ENCODE results near the gene BBS9. TPM values are rescaled to one million over a fixed set of nuclear protein-coding genes. Genes with fewer than 3 reads are reported as not detected.
A peak's percentile ranks its signal among the peaks of the same experiment; 100 is the strongest.

The BBS9 gene
- total and polyA plus RNA-seq, 2 of the 4 experiments (the other 2 are of a cell fraction) = 7.9 to 9.5 TPM

DNA sequence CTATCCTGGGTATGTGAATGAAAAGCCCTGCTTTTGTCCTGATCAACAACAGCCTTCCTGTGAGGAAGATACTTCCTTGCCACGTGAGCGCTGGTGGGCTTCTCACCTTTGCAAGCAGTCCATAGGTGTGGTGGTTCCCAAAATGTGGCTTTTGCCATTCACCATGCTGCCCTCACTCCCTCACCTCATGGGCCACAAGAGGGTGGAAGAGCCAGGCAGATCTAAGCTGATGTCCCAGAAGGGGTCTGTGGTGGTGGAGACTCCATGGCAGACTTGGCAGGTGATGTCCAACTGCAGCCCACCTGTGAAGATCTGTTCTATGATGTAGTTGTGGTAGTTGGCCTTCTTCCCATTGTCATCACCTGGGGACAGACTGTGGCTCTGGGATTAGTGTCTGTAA is 147.4 kb downstream of the BBS9 start:
- no peak overlapping the region for H2AFZ ChIP-seq (replicated peaks; ENCODE audit: low read length, poor library complexity)
- no peak overlapping the region for H3K9ac ChIP-seq (ENCODE audit: low read depth, low read length)
- no peak overlapping the region for H3K14ac ChIP-seq (replicated peaks; ENCODE audit: low read depth, low read length)
- H3K23ac ChIP-seq (ENCODE audit: low read depth, low read length) = no peak overlapping the region
- H3K4ac ChIP-seq (ENCODE audit: low read depth, low read length) = no peak overlapping the region
- no peak for DNase-seq
- WGBS, 2 experiments (ENCODE audit: extremely low coverage in 2 of 2, insufficient read length in 1 of 2) = no CpG with 5 or more reads among the region's 2 CpGs
- no peak overlapping the region for H4K5ac ChIP-seq (ENCODE audit: low read depth, low read length)
- dilution Hi-C loops (cut with HindIII; ENCODE audit: low sequenced_read_pairs, unreplicated experiment) (no loop called here), in situ Hi-C loops (cut with MboI; ENCODE audit: low sequenced_read_pairs) (no loop called here), intact Hi-C loops (cut with micrococcal nuclease) (loop anchor here (5.0 kb wide), 1 partner anchor 41 kb away; no protein-coding TSS in a partner anchor)
- H2AK5ac ChIP-seq (ENCODE audit: low read depth, low read length) = no peak overlapping the region
- ChIA-PET CTCF (no interaction called here), POLR2A (ENCODE audit: unreplicated experiment) (no interaction called here)
- BruUV-seq (replicated peaks) = no TSS peak
- no peaks in the 10 kb centered on the region for H3K4me1 ChIP-seq (ENCODE audit: control insufficient read depth, insufficient read depth, low read length)
- H3K4me3 ChIP-seq (ENCODE audit: insufficient read depth, low read depth, low read length) = no peak overlapping the region
- ATAC-seq (ENCODE audit: low read depth) = no peak
- TF ChIP-seq, protein P1, sequence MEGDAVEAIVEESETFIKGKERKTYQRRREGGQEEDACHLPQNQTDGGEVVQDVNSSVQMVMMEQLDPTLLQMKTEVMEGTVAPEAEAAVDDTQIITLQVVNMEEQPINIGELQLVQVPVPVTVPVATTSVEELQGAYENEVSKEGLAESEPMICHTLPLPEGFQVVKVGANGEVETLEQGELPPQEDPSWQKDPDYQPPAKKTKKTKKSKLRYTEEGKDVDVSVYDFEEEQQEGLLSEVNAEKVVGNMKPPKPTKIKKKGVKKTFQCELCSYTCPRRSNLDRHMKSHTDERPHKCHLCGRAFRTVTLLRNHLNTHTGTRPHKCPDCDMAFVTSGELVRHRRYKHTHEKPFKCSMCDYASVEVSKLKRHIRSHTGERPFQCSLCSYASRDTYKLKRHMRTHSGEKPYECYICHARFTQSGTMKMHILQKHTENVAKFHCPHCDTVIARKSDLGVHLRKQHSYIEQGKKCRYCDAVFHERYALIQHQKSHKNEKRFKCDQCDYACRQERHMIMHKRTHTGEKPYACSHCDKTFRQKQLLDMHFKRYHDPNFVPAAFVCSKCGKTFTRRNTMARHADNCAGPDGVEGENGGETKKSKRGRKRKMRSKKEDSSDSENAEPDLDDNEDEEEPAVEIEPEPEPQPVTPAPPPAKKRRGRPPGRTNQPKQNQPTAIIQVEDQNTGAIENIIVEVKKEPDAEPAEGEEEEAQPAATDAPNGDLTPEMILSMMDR (conservative IDR thresholded peaks at IDR 0.05; ENCODE audit: low read depth, low read length) = no peak
- TF ChIP-seq MAFK (IDR thresholded peaks at IDR 0.05; ENCODE audit: low read depth, low read length) = no peak
- no peak for TF ChIP-seq MAZ (IDR thresholded peaks at IDR 0.05; ENCODE audit: borderline replicate concordance, low read depth, low read length)
- no peak for TF ChIP-seq NFE2L2 (IDR thresholded peaks at IDR 0.05; ENCODE audit: low read depth, low read length)
- no peak for TF ChIP-seq MXI1 (IDR thresholded peaks at IDR 0.05; ENCODE audit: borderline replicate concordance, low read depth, low read length)
- no peak for TF ChIP-seq BHLHE40 (IDR thresholded peaks at IDR 0.05; ENCODE audit: low read depth, low read length)
- no peak for TF ChIP-seq CHD1 (IDR thresholded peaks at IDR 0.05; ENCODE audit: low read depth, low read length)
- TF ChIP-seq, protein P2, sequence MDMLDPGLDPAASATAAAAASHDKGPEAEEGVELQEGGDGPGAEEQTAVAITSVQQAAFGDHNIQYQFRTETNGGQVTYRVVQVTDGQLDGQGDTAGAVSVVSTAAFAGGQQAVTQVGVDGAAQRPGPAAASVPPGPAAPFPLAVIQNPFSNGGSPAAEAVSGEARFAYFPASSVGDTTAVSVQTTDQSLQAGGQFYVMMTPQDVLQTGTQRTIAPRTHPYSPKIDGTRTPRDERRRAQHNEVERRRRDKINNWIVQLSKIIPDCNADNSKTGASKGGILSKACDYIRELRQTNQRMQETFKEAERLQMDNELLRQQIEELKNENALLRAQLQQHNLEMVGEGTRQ (IDR thresholded peaks at IDR 0.05; ENCODE audit: low read depth, low read length) = no peak
- TF ChIP-seq SMC3 (IDR thresholded peaks at IDR 0.05; ENCODE audit: low read depth, low read length) = no peak
- H3K27me3 ChIP-seq (ENCODE audit: control insufficient read depth, insufficient read depth, low read length) = no peaks in the 10 kb centered on the region
- H3K79me1 ChIP-seq (ENCODE audit: low read depth in 1 of 2, low read length in 2 of 2) = no peaks in the 10 kb centered on the region
- no peaks in the 10 kb centered on the region for H3K9me1 ChIP-seq (ENCODE audit: insufficient read depth, low read length)
- no peak overlapping the region for H2BK15ac ChIP-seq (ENCODE audit: low read depth, low read length)
- no peak overlapping the region for H3K27ac ChIP-seq (ENCODE audit: insufficient read depth, low read length)
- no peak overlapping the region for H3K4me2 ChIP-seq (ENCODE audit: low read depth, low read length)
- no peaks in the 10 kb centered on the region for H4K20me1 ChIP-seq (ENCODE audit: insufficient read depth, low read length)
- no peak overlapping the region for H4K8ac ChIP-seq (ENCODE audit: low read depth in 2 of 2, low read length in 2 of 2)
- peak overlapping the region; percentile 48 for H2AK9ac ChIP-seq (replicated peaks; ENCODE audit: low read depth, low read length, poor library complexity)
- H2BK120ac ChIP-seq (ENCODE audit: low read depth, low read length) = no peak overlapping the region
- no peak overlapping the region for H3K18ac ChIP-seq (ENCODE audit: low read depth, low read length)
- no peak overlapping the region for H4K91ac ChIP-seq (ENCODE audit: insufficient read depth, low read depth, low read length)
- H3K36me3 ChIP-seq (ENCODE audit: control insufficient read depth, insufficient read depth, low read length) = no peaks in the 10 kb centered on the region
- H3K9me3 ChIP-seq (ENCODE audit: control insufficient read depth, insufficient read depth, low read length) = peaks cover 14% of the 10 kb centered on the region
- H3K56ac ChIP-seq (ENCODE audit: extremely low read depth, insufficient read depth, low read length) = no peak overlapping the region
- H2BK20ac ChIP-seq (ENCODE audit: low read depth, low read length) = no peak overlapping the region
- H2BK5ac ChIP-seq (ENCODE audit: low read depth, low read length, poor library complexity, severe bottlenecking) = no peak overlapping the region
